ENCODE measurements around the gene HNRNPH3. TPM values are rescaled to one million over a fixed set of nuclear protein-coding genes. Genes with fewer than 3 reads are reported as not detected.
A peak's percentile ranks its signal among the peaks of the same experiment; 100 is the strongest.

HNRNPH3 gene
- total and polyA plus RNA-seq, 11 donors, result 23.7 to 140 (median 87.7) TPM

GRCh38 chr10:68290736-68291135 is 41.1 kb upstream of the HNRNPH3 start:
- Histone ChIP-seq H3K27ac (no peak overlapping the region), H3K9me3 (no peaks in the 10 kb centered on the region), H3K27me3 (no peaks in the 10 kb centered on the region), H3K36me3 (no peaks in the 10 kb centered on the region), H3K4me3 (no peak overlapping the region), H3K4me1 (no peaks in the 10 kb centered on the region)
- DNase-seq, result no peak
- ATAC-seq, result no peak
- TF ChIP-seq CTCF (IDR thresholded peaks at IDR 0.05) (no peak), POLR2A (IDR thresholded peaks at IDR 0.05) (no peak)
- intact Hi-C loops (cut with DNase I), result loop anchor here in 1 of 10 donors (10.0 kb wide), 1 partner anchor 436 kb away; no protein-coding TSS in a partner anchor

GRCh38 chr10:68296843-68297663 is 34.8 kb upstream of the HNRNPH3 start:
- Histone ChIP-seq H3K27me3 (no peaks in the 10 kb centered on the region), H3K9me3 (no peaks in the 10 kb centered on the region), H3K27ac (no peak overlapping the region), H3K4me3 (no peak overlapping the region), H3K4me1 (peaks cover 0 to 5% (median 0%) of the 10 kb centered on the region in 12 donors), H3K36me3 (no peaks in the 10 kb centered on the region)
- 74 to 80% (median 79%) methylated on average over 9 of the region's 9 CpGs for WGBS, 4 donors
- ATAC-seq (no peak), DNase-seq (no peak)
- intact Hi-C loops (cut with DNase I), result loop anchor here in 2 of 10 donors (5.0 to 10.0 kb wide), 2 partner anchors 65 to 442 kb away; partner anchors contain the start of gene ATOH7 (in 1 of the 2)
- TF ChIP-seq POLR2A (IDR thresholded peaks at IDR 0.05), result no peak
- TF ChIP-seq CTCF (IDR thresholded peaks at IDR 0.05), result no peak

- no peak for DNase-seq
- no peak for TF ChIP-seq POLR2A (IDR thresholded peaks at IDR 0.05)
- TF ChIP-seq CTCF (IDR thresholded peaks at IDR 0.05), result no peak
- 84 to 91% (median 88%) methylated on average over 3 of the region's 3 CpGs for WGBS, 4 donors
- no peaks in the 10 kb centered on the region for H3K9me3 ChIP-seq
- no peak overlapping the region for H3K27ac ChIP-seq
- H3K36me3 ChIP-seq, result no peaks in the 10 kb centered on the region
- H3K4me1 ChIP-seq, result peaks cover 0 to 6% (median 1%) of the 10 kb centered on the region in 12 donors
- H3K27me3 ChIP-seq, result no peaks in the 10 kb centered on the region
- intact Hi-C loops (cut with DNase I), result loop anchor here (5.0 to 10.0 kb wide), 9 partner anchors 69 to 446 kb away; partner anchors contain the start of genes ATOH7 (in 1 of the 10) and HERC4 (in 1 of the 10)
- ATAC-seq, result peak in 1 of 4 donors; percentile 14
- H3K4me3 ChIP-seq, result no peak overlapping the region
Observed at GRCh38 chr10:68301301-68301700, 30.6 kb upstream of the HNRNPH3 start.

GRCh38 chr10:68301790-68302502 is 29.9 kb upstream of the HNRNPH3 start:
- Histone ChIP-seq H3K36me3 (no peaks in the 10 kb centered on the region), H3K27me3 (no peaks in the 10 kb centered on the region), H3K9me3 (no peaks in the 10 kb centered on the region), H3K4me1 (peaks cover 0 to 6% (median 1%) of the 10 kb centered on the region in 12 donors), H3K27ac (no peak overlapping the region), H3K4me3 (no peak overlapping the region)
- intact Hi-C loops (cut with DNase I), result loop anchor here (2.0 to 10.0 kb wide), 10 partner anchors 70 to 447 kb away; partner anchors contain the start of genes ATOH7 (in 1 of the 10) and HERC4 (in 1 of the 10)
- 47 to 50% (median 48%) methylated on average over 6 of the region's 6 CpGs for WGBS, 4 donors
- DNase-seq (no peak), ATAC-seq (peak in 3 of 4 donors; percentile 65 to 80 (median 72))
- peak; percentile 46 to 69 (median 53) for TF ChIP-seq CTCF (IDR thresholded peaks at IDR 0.05)
- TF ChIP-seq POLR2A (IDR thresholded peaks at IDR 0.05), result no peak

All from heart left ventricle (tissue), 16 donors.